Karpas-422 (cell line): ENCODE results near the gene CCDC82. TPM values are rescaled to one million over a fixed set of nuclear protein-coding genes. Genes with fewer than 3 reads are reported as not detected.

ENCODE experiments used
- DNase-seq: peaks from one replicate; pipeline ENCODE4 v3.0.0-alpha.2; 2015
- H2AFZ ChIP-seq: fragments of 200-600 bp; sonication (generic); 2 replicates; pipeline ENCODE4 v1.6.1; 2014; ENCODE audit warnings: antibody characterized with exemption, low read length, mixed read lengths
- H3K27ac ChIP-seq: fragments of 200-600 bp; sonication (generic); 2 replicates; pipeline ENCODE4 v1.5.1; 2014; ENCODE audit warnings: mild to moderate bottlenecking, low read length, moderate library complexity
- H3K27me3 ChIP-seq: fragments of 200-600 bp; sonication (generic); 2 replicates; pipeline ENCODE4 v1.6.1; 2014; ENCODE audit warnings: low read length, mixed read lengths
- H3K36me3 ChIP-seq: fragments of 200-600 bp; sonication (generic); 2 replicates; pipeline ENCODE4 v1.6.1; 2014; ENCODE audit warnings: low read length, mixed read lengths; ENCODE audit not compliant: insufficient read depth
- H3K4me1 ChIP-seq: fragments of 200-600 bp; sonication (generic); 2 replicates; pipeline ENCODE4 v1.6.1; 2014; ENCODE audit warnings: mild to moderate bottlenecking, low read length, mixed read lengths
- H3K4me2 ChIP-seq: fragments of 200-600 bp; sonication (generic); 2 replicates; pipeline ENCODE4 v1.6.1; 2014; ENCODE audit warnings: low read length, low read depth, mild to moderate bottlenecking; ENCODE audit not compliant: poor library complexity, severe bottlenecking
- H3K4me3 ChIP-seq: fragments of 200-600 bp; sonication (generic); 2 replicates; pipeline ENCODE4 v1.5.1; 2014; ENCODE audit warnings: mild to moderate bottlenecking, antibody characterized with exemption, low read length, mixed read lengths
- H3K79me2 ChIP-seq: fragments of 200-600 bp; sonication (generic); 2 replicates; pipeline ENCODE4 v1.6.1; 2014; ENCODE audit warnings: mild to moderate bottlenecking, low read length, mixed read lengths
- H3K9ac ChIP-seq: fragments of 200-600 bp; sonication (generic); 2 replicates; pipeline ENCODE4 v1.6.0; 2014; ENCODE audit warnings: low read length
- H3K9me2 ChIP-seq: fragments of 200-600 bp; sonication (generic), shearing (Covaris generic); replicated peaks from 2 replicates; pipeline ENCODE4 v1.6.0; 2014; ENCODE audit warnings: mild to moderate bottlenecking, low read length, moderate library complexity; ENCODE audit not compliant: insufficient read depth
- H3K9me3 ChIP-seq: fragments of 300-700, 200-600 bp; sonication (generic); 2 replicates; pipeline ENCODE4 v1.6.1; 2014; ENCODE audit warnings: low read length, mixed read lengths
- H4K20me1 ChIP-seq: fragments of 200-600 bp; sonication (generic); 2 replicates; pipeline ENCODE4 v1.6.1; 2014; ENCODE audit warnings: mild to moderate bottlenecking, antibody characterized with exemption, low read length, low read depth; ENCODE audit not compliant: insufficient read depth
- total RNA-seq: library from RNA; depleted of rRNA; stranded (reverse); fragments of >200 nt; shearing (Covaris generic); gene quantifications from 2 replicates; pipeline ENCODE4 v1.2.3, GENCODE V29; 2014; ENCODE audit warnings: low replicate concordance

CCDC82 gene
- total RNA-seq, 1 experiment from 2014 or later: 88.6 TPM

DNA sequence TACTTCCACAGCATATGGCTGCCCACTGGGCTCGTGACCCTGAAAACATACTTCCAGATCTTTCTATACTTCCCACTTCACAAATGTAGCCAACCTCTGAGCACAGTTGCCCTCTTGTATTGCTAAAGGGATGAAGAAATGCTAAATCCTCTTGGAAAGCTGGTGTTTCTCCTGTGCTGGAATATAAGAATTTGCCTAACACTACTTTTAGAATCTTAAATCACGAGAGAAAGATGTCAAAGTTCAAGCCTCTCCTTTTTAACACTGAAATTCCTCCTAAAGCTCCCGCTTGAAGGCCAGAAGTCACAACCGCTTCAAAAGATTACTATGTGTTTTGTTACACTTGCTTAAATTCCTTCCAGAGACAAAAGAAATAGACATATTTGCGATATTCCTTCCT lies 68.6 kb downstream of the CCDC82 start:
- Histone ChIP-seq H3K36me3 (no peaks in the 10 kb centered on the region), H4K20me1 (no peaks in the 10 kb centered on the region), H2AFZ (no peak overlapping the region), H3K27me3 (no peaks in the 10 kb centered on the region), H3K4me3 (no peak overlapping the region), H3K27ac (no peak overlapping the region), H3K9ac (no peak overlapping the region), H3K9me3 (no peaks in the 10 kb centered on the region), H3K4me1 (no peaks in the 10 kb centered on the region), H3K9me2 (no peaks in the 10 kb centered on the region), H3K79me2 (no peaks in the 10 kb centered on the region), H3K4me2 (no peak overlapping the region)
- DNase-seq: no peak

DNA sequence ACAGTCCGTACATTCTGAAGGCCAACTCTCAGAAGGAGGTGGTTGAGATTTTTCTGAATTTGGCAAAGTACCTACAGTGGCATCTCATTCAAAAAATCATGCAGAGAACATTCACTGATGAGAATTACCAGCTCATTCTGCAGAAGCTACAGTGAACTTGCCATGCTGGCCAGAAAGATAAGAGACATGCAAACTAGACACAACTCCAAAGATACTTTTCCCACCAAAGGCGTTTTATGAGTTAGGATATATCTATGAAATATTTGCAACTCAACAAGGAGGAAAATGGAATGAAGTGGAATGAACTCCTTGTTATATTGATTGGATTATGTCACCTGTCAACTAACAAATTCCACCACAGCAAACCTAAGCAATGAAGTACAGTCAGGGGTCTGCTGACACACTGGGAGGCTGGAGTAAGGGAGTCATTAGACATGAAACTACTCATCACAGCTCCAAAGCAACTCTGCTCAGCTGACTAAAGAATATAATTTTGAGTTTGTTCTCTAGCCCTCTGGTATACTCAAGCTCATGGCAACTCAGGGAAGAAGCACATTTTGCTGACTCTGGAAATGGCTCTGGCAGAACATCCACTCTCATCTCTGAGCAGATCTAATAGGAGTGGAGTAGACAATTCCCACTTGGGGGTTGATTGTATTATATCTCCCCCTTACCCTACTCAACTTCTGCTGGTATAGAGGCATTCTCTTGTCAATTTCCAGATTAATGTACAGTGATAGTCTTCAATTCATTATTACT lies 69.6 kb downstream of the CCDC82 start:
- Histone ChIP-seq H3K9me2 (no peaks in the 10 kb centered on the region), H3K79me2 (no peaks in the 10 kb centered on the region), H3K9me3 (no peaks in the 10 kb centered on the region), H3K4me2 (no peak overlapping the region), H3K36me3 (no peaks in the 10 kb centered on the region), H3K27ac (no peak overlapping the region), H3K4me1 (no peaks in the 10 kb centered on the region), H2AFZ (no peak overlapping the region), H3K4me3 (no peak overlapping the region), H3K9ac (no peak overlapping the region), H4K20me1 (no peaks in the 10 kb centered on the region), H3K27me3 (no peaks in the 10 kb centered on the region)
- no peak for DNase-seq

DNA sequence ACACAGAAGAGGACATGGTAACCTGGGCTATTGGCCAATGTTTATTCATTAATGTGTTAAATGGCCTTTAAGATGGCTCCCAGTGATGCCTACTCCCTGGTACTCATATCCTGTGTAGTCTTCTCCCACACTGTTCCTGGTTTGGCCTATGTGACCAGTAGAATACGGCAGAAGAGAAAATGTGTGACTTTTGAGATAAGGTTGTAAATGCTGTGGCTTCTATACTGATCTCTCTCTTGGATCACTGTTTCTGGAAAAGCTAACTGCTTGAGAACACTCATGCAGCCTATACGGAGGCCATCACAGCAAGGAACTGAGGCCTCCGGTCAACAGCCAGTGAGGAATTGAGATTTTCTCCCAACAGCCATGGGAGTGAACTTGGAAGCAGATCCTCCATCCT lies 70.9 kb downstream of the CCDC82 start:
- Histone ChIP-seq H4K20me1 (no peaks in the 10 kb centered on the region), H3K79me2 (no peaks in the 10 kb centered on the region), H3K9me3 (no peaks in the 10 kb centered on the region), H3K36me3 (no peaks in the 10 kb centered on the region), H3K4me1 (no peaks in the 10 kb centered on the region), H3K27me3 (no peaks in the 10 kb centered on the region), H2AFZ (no peak overlapping the region), H3K4me2 (no peak overlapping the region), H3K9ac (no peak overlapping the region), H3K27ac (no peak overlapping the region), H3K4me3 (no peak overlapping the region), H3K9me2 (no peaks in the 10 kb centered on the region)
- no peak for DNase-seq

DNA sequence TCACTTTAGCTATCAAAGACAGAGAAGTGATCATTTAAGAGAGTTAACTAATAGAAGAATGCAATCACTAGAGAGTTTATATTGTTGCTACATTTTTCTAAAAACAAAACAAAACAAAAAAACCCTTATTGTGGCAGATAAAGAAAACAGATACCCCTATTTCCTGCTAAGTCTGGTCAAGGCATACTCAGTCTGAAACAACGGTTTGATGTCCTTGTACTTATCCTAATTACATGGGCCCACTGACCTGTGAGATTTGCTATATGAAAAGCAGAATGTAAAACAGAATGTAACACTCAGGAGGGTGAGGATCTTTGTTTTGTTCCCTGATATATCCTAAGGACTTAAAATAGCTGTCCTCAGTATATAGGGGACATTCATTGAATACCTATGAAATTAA lies 71.3 kb downstream of the CCDC82 start:
- Histone ChIP-seq H3K9me2 (no peaks in the 10 kb centered on the region), H3K4me1 (no peaks in the 10 kb centered on the region), H2AFZ (no peak overlapping the region), H3K27ac (no peak overlapping the region), H3K79me2 (no peaks in the 10 kb centered on the region), H3K9me3 (no peaks in the 10 kb centered on the region), H3K9ac (no peak overlapping the region), H3K27me3 (no peaks in the 10 kb centered on the region), H3K4me3 (no peak overlapping the region), H4K20me1 (no peaks in the 10 kb centered on the region), H3K36me3 (no peaks in the 10 kb centered on the region), H3K4me2 (no peak overlapping the region)
- no peak for DNase-seq

DNA sequence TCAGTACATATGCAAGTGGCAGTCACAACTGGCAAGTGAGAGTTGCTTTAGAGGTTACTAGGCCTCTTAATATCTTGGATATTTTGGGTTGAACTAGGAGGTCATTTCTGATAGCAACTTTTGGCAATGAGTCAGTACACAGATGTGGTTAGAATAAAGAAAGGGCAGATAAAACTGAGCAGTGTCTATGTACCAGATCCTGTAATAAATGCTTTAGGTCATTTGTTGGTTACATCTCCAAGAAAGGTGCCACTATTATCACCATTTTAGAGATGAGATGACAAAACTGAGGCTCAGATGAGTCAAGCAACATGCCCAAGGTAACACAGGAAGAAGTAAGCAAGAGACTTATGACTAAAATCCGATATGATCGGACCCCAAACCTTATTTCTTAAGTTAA lies 71.7 kb downstream of the CCDC82 start:
- no peaks in the 10 kb centered on the region for H3K79me2 ChIP-seq
- no peak for DNase-seq
- H3K9ac ChIP-seq: no peak overlapping the region

DNA sequence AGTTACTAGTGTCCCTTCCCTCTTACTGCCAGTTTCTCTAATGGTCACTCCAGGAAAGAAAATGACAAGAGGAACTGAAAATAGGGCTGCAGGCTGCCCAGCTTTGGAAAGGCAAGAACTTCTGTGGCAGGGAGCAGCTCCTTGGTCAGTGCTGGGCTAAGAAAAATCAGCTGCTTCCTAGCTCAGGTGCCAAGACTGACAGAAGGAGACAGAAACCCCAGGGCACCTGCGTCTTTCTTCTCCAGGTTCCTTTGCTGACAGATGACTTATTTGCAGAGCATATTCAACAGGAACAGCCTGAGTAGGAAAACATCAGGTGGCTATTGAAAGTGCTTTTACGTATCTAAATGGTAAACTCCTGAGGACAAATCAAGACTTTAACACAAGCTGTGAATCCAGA lies 72.1 kb downstream of the CCDC82 start:
- Histone ChIP-seq H3K9me3 (no peaks in the 10 kb centered on the region), H3K27ac (no peak overlapping the region), H2AFZ (no peak overlapping the region), H3K4me2 (no peak overlapping the region), H3K27me3 (no peaks in the 10 kb centered on the region), H4K20me1 (no peaks in the 10 kb centered on the region), H3K9ac (no peak overlapping the region), H3K9me2 (no peaks in the 10 kb centered on the region), H3K4me3 (no peak overlapping the region), H3K36me3 (no peaks in the 10 kb centered on the region), H3K79me2 (no peaks in the 10 kb centered on the region), H3K4me1 (no peaks in the 10 kb centered on the region)
- no peak for DNase-seq

More for the DNA sequence above, 71.7 kb downstream of the CCDC82 start:
- H4K20me1 ChIP-seq: no peaks in the 10 kb centered on the region
- no peak overlapping the region for H2AFZ ChIP-seq
- H3K27ac ChIP-seq: no peak overlapping the region
- no peaks in the 10 kb centered on the region for H3K27me3 ChIP-seq
- H3K4me2 ChIP-seq: no peak overlapping the region
- H3K4me3 ChIP-seq: no peak overlapping the region
- no peaks in the 10 kb centered on the region for H3K36me3 ChIP-seq
- no peaks in the 10 kb centered on the region for H3K4me1 ChIP-seq
- no peaks in the 10 kb centered on the region for H3K9me3 ChIP-seq
- H3K9me2 ChIP-seq: no peaks in the 10 kb centered on the region

DNA sequence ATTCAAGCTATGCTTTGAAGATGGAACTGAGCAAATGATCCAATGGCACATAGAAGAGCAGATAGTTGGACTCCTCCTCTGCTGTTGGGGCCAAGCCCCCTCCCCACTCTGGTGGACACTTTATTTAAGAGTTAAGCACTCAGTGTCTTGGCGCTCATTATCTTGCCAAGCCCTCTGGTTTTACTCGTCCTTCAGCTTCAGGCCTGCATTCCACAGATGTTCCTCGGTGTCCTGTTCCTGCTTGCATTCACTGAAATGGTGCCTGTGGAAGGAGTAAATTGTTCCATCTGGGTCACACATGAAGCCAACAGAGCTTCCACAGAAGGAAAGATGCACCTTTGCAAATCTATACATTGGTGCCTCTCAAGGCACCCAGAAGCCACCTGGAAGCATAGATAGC lies 72.8 kb downstream of the CCDC82 start:
- no peaks in the 10 kb centered on the region for H3K79me2 ChIP-seq

DNA sequence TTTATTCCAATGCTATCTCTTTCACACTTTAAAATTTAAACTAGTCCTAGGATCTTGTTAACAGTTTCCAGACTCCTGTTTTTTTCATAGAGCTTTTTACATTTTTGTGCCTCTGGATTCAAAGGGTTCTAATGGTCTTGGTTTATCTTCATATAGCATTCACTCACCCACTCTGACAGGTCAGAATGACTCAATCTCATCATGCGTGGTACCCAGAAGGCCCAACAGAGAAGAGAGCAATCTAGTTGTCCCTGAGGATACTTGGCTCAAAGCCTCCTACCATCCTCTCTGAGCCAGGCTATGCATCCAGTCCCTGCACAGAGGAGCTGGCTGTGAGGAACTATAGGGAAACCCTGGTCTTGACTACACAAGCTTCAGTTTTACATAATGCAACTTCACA lies 74.2 kb downstream of the CCDC82 start:
- no peak for DNase-seq
- no peak overlapping the region for H3K4me2 ChIP-seq

More for the DNA sequence above, 72.8 kb downstream of the CCDC82 start:
- no peak overlapping the region for H3K9ac ChIP-seq
- H3K9me3 ChIP-seq: no peaks in the 10 kb centered on the region
- H3K4me2 ChIP-seq: no peak overlapping the region
- H3K4me1 ChIP-seq: no peaks in the 10 kb centered on the region
- H3K27ac ChIP-seq: no peak overlapping the region
- no peaks in the 10 kb centered on the region for H3K9me2 ChIP-seq
- H2AFZ ChIP-seq: no peak overlapping the region
- no peaks in the 10 kb centered on the region for H3K36me3 ChIP-seq
- H4K20me1 ChIP-seq: no peaks in the 10 kb centered on the region
- H3K4me3 ChIP-seq: no peak overlapping the region
- no peaks in the 10 kb centered on the region for H3K27me3 ChIP-seq
- no peak for DNase-seq

More for the DNA sequence above, 74.2 kb downstream of the CCDC82 start:
- H3K27me3 ChIP-seq: no peaks in the 10 kb centered on the region
- no peaks in the 10 kb centered on the region for H3K79me2 ChIP-seq
- no peaks in the 10 kb centered on the region for H3K4me1 ChIP-seq
- no peak overlapping the region for H3K9ac ChIP-seq
- H2AFZ ChIP-seq: no peak overlapping the region
- no peak overlapping the region for H3K4me3 ChIP-seq
- H3K9me2 ChIP-seq: no peaks in the 10 kb centered on the region
- H3K9me3 ChIP-seq: no peaks in the 10 kb centered on the region
- no peaks in the 10 kb centered on the region for H3K36me3 ChIP-seq
- H4K20me1 ChIP-seq: no peaks in the 10 kb centered on the region
- no peak overlapping the region for H3K27ac ChIP-seq
